ENCODE data around the gene RABGGTB.
A peak's percentile ranks its signal among the peaks of the same experiment; 100 is the strongest.
"Not testable (repeated sequence)": the region's sequence is repeated elsewhere in the genome, so short reads cannot be mapped to it uniquely, and the experiment has no call there.

RABGGTB gene

GRCh38 chr1:75785983-75786853 is at the start of gene RABGGTB:
RABGGTB (plus strand) TSS chr1:75786256; CDS start chr1:75786272, 16 bp downstream.
- Histone ChIP-seq H3K9me3 (ENCODE audit: control insufficient read depth, insufficient read depth, low read depth, low read length) (no peaks in the 10 kb centered on the region), H3K4me1 (ENCODE audit: control insufficient read depth, insufficient read depth, low read length) (peaks cover 3% of the 10 kb centered on the region; the same call in 1 of the 2 replicates), H3K27me3 (ENCODE audit: control insufficient read depth, insufficient read depth, low read length) (no peaks in the 10 kb centered on the region), H3K9ac (ENCODE audit: low read length) (peak within 1 kb of the TSS; percentile 91), H3K27ac (ENCODE audit: low read depth, low read length) (peak within 1 kb of the TSS; percentile 83), H3K36me3 (ENCODE audit: control insufficient read depth, insufficient read depth, low read length) (peaks cover 46% of the 10 kb centered on the region), H3K4me3 (ENCODE audit: low read depth, low read length) (peak within 1 kb of the TSS; percentile 76)

DNA sequence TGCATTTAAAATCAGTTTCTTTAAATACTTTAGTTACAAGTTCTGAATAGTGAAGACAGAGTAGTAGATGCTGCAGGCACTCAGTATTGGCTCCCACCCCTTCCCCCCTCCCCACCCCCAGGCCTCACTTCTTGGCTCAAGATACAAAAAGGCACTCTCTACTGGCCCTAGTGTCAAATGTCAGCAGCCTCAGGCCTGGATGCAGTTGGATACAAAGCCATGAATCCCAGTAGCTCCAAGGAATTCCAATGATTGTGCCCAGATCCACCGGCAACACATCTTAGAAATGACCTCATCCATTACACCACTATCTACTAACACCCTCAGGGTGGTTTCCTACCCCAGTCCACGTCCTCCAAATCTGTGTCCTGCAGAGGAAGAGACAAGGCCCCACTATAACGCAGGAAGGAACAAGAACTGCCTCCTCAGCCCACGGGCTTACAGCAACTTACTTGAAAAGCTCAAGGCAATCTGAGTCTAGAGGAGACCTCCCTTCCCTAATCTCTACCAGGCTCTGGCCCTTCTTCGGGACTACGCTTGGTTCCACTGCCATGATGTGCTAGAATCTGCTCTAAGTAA is 43.9 kb upstream of the RABGGTB start:
- H3K27me3 ChIP-seq (ENCODE audit: control insufficient read depth, insufficient read depth, low read length): no peaks in the 10 kb centered on the region
- no peak overlapping the region for H3K27ac ChIP-seq (ENCODE audit: low read depth, low read length)
- peak overlapping the region; percentile 50 for H3K9ac ChIP-seq (ENCODE audit: low read length)
- H3K4me3 ChIP-seq (ENCODE audit: low read depth, low read length): no peak overlapping the region
- peaks cover 48% of the 10 kb centered on the region for H3K36me3 ChIP-seq (ENCODE audit: control insufficient read depth, insufficient read depth, low read length)
- H3K4me1 ChIP-seq (ENCODE audit: control insufficient read depth, insufficient read depth, low read length): peaks cover 3% of the 10 kb centered on the region; the same call in 1 of the 2 replicates
- H3K9me3 ChIP-seq (ENCODE audit: control insufficient read depth, insufficient read depth, low read depth, low read length): no peaks in the 10 kb centered on the region

- Histone ChIP-seq H3K27me3 (ENCODE audit: control insufficient read depth, insufficient read depth, low read length) (no peaks in the 10 kb centered on the region), H3K4me3 (ENCODE audit: low read depth, low read length) (no peak overlapping the region), H3K4me1 (ENCODE audit: control insufficient read depth, insufficient read depth, low read length) (peaks cover 3% of the 10 kb centered on the region; the same call in 1 of the 2 replicates), H3K36me3 (ENCODE audit: control insufficient read depth, insufficient read depth, low read length) (peaks cover 42% of the 10 kb centered on the region), H3K27ac (ENCODE audit: low read depth, low read length) (no peak overlapping the region), H3K9ac (ENCODE audit: low read length) (no peak overlapping the region), H3K9me3 (ENCODE audit: control insufficient read depth, insufficient read depth, low read depth, low read length) (no peaks in the 10 kb centered on the region)
These were observed 40.8 kb upstream of the RABGGTB start for GRCh38 chr1:75745276-75745675.

- H3K27me3 ChIP-seq (ENCODE audit: control insufficient read depth, insufficient read depth, low read length); H3K4me1 ChIP-seq (ENCODE audit: control insufficient read depth, insufficient read depth, low read length); H3K9ac ChIP-seq (ENCODE audit: low read length); H3K4me3 ChIP-seq (ENCODE audit: low read depth, low read length); H3K27ac ChIP-seq (ENCODE audit: low read depth, low read length): not testable (repeated sequence)
- Histone ChIP-seq H3K9me3 (ENCODE audit: control insufficient read depth, insufficient read depth, low read depth, low read length) (peaks cover 20% of the 10 kb centered on the region), H3K36me3 (ENCODE audit: control insufficient read depth, insufficient read depth, low read length) (peaks cover 42% of the 10 kb centered on the region)
These were observed 28.8 kb upstream of the RABGGTB start for GRCh38 chr1:75757210-75757609.

DNA sequence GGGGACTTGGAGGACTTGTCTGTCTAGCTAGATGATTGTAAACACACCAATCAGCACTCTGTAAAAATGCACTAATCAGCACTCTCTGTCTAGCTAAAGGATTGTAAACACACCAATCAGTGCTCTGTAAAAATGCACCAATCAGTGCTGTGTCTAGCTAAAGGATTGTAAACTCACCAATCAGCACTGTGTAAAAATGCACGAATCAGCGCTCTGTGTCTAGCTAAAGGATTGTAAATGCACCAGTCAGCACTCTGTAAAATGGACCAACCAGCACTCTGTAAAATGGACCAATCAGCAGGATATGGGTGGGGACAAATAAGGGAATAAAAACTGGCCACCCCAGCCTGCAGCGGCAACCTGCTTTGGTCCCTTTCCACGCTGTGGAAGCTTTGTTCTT is 27.5 kb upstream of the RABGGTB start:
- H3K9me3 ChIP-seq (ENCODE audit: control insufficient read depth, insufficient read depth, low read depth, low read length): peaks cover 20% of the 10 kb centered on the region
- H3K4me1 ChIP-seq (ENCODE audit: control insufficient read depth, insufficient read depth, low read length); H3K9ac ChIP-seq (ENCODE audit: low read length); H3K27me3 ChIP-seq (ENCODE audit: control insufficient read depth, insufficient read depth, low read length); H3K4me3 ChIP-seq (ENCODE audit: low read depth, low read length); H3K27ac ChIP-seq (ENCODE audit: low read depth, low read length): not testable (repeated sequence)
- H3K36me3 ChIP-seq (ENCODE audit: control insufficient read depth, insufficient read depth, low read length): peaks cover 30% of the 10 kb centered on the region

DNA sequence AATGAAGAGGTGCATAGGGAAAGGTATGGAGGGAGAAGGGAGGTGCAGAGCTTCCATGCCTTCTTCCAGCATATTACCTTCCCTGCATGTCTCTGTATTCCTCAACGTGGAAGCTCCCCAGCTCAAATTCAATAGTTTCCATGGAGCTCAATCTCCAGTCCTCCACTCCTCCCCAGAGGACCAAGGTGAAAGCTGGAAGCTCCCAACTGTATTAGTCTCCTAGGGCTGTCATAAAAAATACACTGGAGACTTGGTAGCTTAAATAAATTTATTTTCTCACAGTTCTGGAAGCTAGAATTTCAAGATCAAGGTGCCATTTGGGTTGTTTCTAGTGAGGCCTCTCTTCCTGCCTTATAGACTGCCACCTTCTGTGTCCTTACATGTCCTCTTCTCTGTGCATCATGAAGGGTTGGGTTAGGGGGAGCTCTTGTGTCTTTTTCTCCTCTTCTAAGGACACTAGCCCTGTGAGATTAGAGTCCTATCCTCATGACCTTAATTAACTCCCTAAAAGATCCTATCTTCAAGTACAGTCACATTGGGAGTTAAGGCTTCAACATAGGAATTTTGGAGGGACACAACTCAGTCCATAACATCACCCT is 21.9 kb upstream of the RABGGTB start:
- peaks cover 3% of the 10 kb centered on the region; the same call in 1 of the 2 replicates for H3K36me3 ChIP-seq (ENCODE audit: control insufficient read depth, insufficient read depth, low read length)
- H3K9ac ChIP-seq (ENCODE audit: low read length): no peak overlapping the region
- 0 out of 2 replicates have a peak, but pooled peaks cover 1% of the 10 kb centered on the region for H3K9me3 ChIP-seq (ENCODE audit: control insufficient read depth, insufficient read depth, low read depth, low read length)
- peaks cover 4% of the 10 kb centered on the region; the same call in 1 of the 2 replicates for H3K4me1 ChIP-seq (ENCODE audit: control insufficient read depth, insufficient read depth, low read length)
- H3K27me3 ChIP-seq (ENCODE audit: control insufficient read depth, insufficient read depth, low read length): no peaks in the 10 kb centered on the region
- H3K4me3 ChIP-seq (ENCODE audit: low read depth, low read length): no peak overlapping the region
- H3K27ac ChIP-seq (ENCODE audit: low read depth, low read length): no peak overlapping the region

GRCh38 chr1:75765697-75766355 is 20.2 kb upstream of the RABGGTB start:
- Histone ChIP-seq H3K9ac (ENCODE audit: low read length) (no peak overlapping the region), H3K9me3 (ENCODE audit: control insufficient read depth, insufficient read depth, low read depth, low read length) (no peaks in the 10 kb centered on the region), H3K36me3 (ENCODE audit: control insufficient read depth, insufficient read depth, low read length) (peaks cover 3% of the 10 kb centered on the region; the same call in 1 of the 2 replicates), H3K4me1 (ENCODE audit: control insufficient read depth, insufficient read depth, low read length) (peaks cover 4% of the 10 kb centered on the region; the same call in 1 of the 2 replicates), H3K27ac (ENCODE audit: low read depth, low read length) (no peak overlapping the region), H3K27me3 (ENCODE audit: control insufficient read depth, insufficient read depth, low read length) (no peaks in the 10 kb centered on the region), H3K4me3 (ENCODE audit: low read depth, low read length) (no peak overlapping the region)

GRCh38 chr1:75768016-75768415 is 18.0 kb upstream of the RABGGTB start:
- Histone ChIP-seq H3K4me3 (ENCODE audit: low read depth, low read length) (no peak overlapping the region), H3K27me3 (ENCODE audit: control insufficient read depth, insufficient read depth, low read length) (no peaks in the 10 kb centered on the region), H3K36me3 (ENCODE audit: control insufficient read depth, insufficient read depth, low read length) (no peaks in the 10 kb centered on the region), H3K9ac (ENCODE audit: low read length) (no peak overlapping the region), H3K27ac (ENCODE audit: low read depth, low read length) (no peak overlapping the region), H3K9me3 (ENCODE audit: control insufficient read depth, insufficient read depth, low read depth, low read length) (no peaks in the 10 kb centered on the region), H3K4me1 (ENCODE audit: control insufficient read depth, insufficient read depth, low read length) (peaks cover 4% of the 10 kb centered on the region; the same call in 1 of the 2 replicates)

- no peak overlapping the region for H3K27ac ChIP-seq (ENCODE audit: low read depth, low read length)
- no peaks in the 10 kb centered on the region for H3K9me3 ChIP-seq (ENCODE audit: control insufficient read depth, insufficient read depth, low read depth, low read length)
- no peaks in the 10 kb centered on the region for H3K36me3 ChIP-seq (ENCODE audit: control insufficient read depth, insufficient read depth, low read length)
- no peak overlapping the region for H3K9ac ChIP-seq (ENCODE audit: low read length)
- H3K4me3 ChIP-seq (ENCODE audit: low read depth, low read length): no peak overlapping the region
- H3K4me1 ChIP-seq (ENCODE audit: control insufficient read depth, insufficient read depth, low read length): peaks cover 4% of the 10 kb centered on the region; the same call in 1 of the 2 replicates
- H3K27me3 ChIP-seq (ENCODE audit: control insufficient read depth, insufficient read depth, low read length): no peaks in the 10 kb centered on the region
These were observed 15.3 kb upstream of the RABGGTB start for GRCh38 chr1:75770761-75771160.

DNA sequence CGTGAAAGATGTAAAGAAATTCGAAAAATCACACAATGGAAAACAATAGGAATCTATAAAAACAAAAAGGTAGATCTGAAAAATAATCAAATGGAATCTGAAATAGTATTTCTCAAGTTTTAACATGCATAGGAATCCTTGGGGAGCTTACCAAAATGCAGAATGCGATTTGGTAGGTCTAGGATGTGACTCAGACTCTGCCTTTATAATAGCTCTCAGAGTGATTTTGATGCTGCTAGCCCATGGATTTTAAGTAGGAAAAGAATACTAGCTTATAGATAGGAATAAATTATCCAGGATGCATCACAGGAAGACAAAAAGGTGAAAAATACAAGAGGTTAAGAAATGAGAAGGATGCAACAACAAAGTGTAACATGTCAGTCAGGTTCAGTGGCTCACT is 14.1 kb upstream of the RABGGTB start:
- no peaks in the 10 kb centered on the region for H3K27me3 ChIP-seq (ENCODE audit: control insufficient read depth, insufficient read depth, low read length)
- no peak overlapping the region for H3K27ac ChIP-seq (ENCODE audit: low read depth, low read length)
- H3K4me1 ChIP-seq (ENCODE audit: control insufficient read depth, insufficient read depth, low read length): peaks cover 4% of the 10 kb centered on the region; the same call in 1 of the 2 replicates
- no peaks in the 10 kb centered on the region for H3K36me3 ChIP-seq (ENCODE audit: control insufficient read depth, insufficient read depth, low read length)
- H3K4me3 ChIP-seq (ENCODE audit: low read depth, low read length): no peak overlapping the region
- no peak overlapping the region for H3K9ac ChIP-seq (ENCODE audit: low read length)
- H3K9me3 ChIP-seq (ENCODE audit: control insufficient read depth, insufficient read depth, low read depth, low read length): peaks cover 4% of the 10 kb centered on the region
